Measurements from ENCODE around the gene PRLR. TPM values are rescaled to one million over a fixed set of nuclear protein-coding genes. Genes with fewer than 3 reads are reported as not detected.
"Not testable (repeated sequence)": the region's sequence is repeated elsewhere in the genome, so short reads cannot be mapped to it uniquely, and the experiment has no call there.

PRLR gene
- total RNA-seq, 2 experiments from 2014 or later, result 0.14 TPM; not detected in 1

DNA sequence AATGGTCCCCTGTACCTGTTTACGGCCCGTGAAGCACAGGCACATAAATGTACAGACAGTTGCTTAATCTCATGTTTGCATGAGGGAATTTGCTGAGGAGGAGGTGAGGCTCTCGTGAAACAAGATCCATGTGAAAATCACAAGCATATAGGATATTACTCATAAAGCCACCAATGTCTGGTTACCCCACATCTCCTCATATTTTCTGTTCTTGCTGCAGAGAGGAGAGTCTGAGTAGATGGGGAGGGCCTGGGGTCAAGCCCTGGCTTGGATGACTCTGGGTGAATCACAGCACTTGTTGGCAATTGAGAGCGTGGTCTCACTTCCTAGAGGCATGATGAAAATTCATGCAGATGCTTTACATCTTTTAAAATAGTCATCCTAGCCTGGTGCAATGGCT, 183.5 kb downstream of the PRLR start:
- no peaks in the 10 kb centered on the region for H3K4me1 Mint-ChIP-seq
- H3K4me3 Mint-ChIP-seq, result no peak overlapping the region
- H3K27ac Mint-ChIP-seq, result no peak overlapping the region
- H3K27me3 Mint-ChIP-seq, result peaks cover 22% of the 10 kb centered on the region
- H3K36me3 Mint-ChIP-seq, result no peaks in the 10 kb centered on the region
- DNase-seq (no peak), ATAC-seq (no peak)
- H3K9me3 Mint-ChIP-seq (ENCODE audit: low read depth), result no peaks in the 10 kb centered on the region
- CTCF ChIA-PET, result no interaction called here

DNA sequence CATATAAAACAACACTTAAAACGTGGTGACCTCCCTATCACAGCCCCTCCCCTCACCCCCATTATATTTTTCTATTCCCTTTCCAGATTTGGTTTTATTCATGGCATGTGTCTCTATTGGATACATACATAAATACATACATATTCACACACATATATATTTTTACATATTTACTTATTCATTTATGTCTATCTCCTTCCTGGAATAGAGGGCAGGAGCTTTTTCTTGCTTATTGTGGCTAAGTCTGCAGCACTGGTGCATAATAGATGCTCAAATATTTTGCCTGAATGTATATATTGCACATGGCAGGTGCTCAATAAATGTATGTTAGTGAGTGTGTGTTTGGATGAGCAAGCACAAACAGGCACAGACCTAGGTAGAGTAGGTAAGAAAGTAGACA, 185.0 kb downstream of the PRLR start:
- H3K27ac Mint-ChIP-seq, result no peak overlapping the region
- CTCF ChIA-PET, result no interaction called here
- H3K4me1 Mint-ChIP-seq, result no peaks in the 10 kb centered on the region
- no peaks in the 10 kb centered on the region for H3K36me3 Mint-ChIP-seq
- H3K4me3 Mint-ChIP-seq, result no peak overlapping the region
- no peak for ATAC-seq
- H3K27me3 Mint-ChIP-seq, result peaks cover 20% of the 10 kb centered on the region
- DNase-seq, result no peak
- no peaks in the 10 kb centered on the region for H3K9me3 Mint-ChIP-seq (ENCODE audit: low read depth)

DNA sequence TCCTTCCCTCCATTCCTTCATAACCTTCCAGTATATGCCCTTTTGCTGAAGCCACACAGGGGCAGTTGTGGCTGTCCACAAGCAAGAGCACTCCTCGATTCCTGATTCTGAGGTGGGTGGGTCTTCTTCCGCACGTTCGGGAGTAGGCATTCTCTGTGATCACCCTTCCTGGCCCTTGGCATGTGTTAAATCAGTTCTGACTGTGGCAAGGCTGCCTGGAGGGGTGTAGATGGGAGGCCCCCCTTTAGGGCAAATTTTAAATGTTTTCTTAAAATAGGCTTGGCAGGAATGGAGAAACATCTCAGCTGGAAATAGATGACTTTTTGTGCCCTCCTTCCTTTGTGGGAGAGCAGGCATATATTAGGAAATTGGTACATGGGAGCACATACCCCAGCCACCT, 185.6 kb downstream of the PRLR start:
- no peak overlapping the region for H3K4me3 Mint-ChIP-seq
- ATAC-seq, result no peak
- H3K9me3 Mint-ChIP-seq (ENCODE audit: low read depth), result no peaks in the 10 kb centered on the region
- H3K27ac Mint-ChIP-seq, result no peak overlapping the region
- no peaks in the 10 kb centered on the region for H3K4me1 Mint-ChIP-seq
- no peak for DNase-seq
- H3K27me3 Mint-ChIP-seq, result peaks cover 23% of the 10 kb centered on the region
- CTCF ChIA-PET, result no interaction called here
- H3K36me3 Mint-ChIP-seq, result no peaks in the 10 kb centered on the region

DNA sequence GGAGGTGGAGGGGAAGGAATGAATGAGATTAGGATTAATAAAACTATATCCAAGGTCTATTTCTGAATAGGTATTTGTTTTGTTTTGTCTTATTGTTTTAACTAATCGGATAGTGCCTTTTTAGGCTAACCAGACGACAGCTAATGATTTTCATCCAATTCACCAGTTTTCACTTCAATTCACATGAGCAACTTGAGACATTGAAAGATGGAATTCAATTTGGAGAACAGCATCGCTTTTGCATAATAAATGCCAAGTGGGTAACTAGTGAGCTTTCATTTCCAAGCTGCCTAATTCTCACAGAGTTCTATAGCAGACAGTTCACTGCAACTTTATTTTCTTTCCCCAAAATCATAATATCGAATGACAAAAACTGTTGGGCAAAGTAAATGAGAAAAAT, 187.5 kb downstream of the PRLR start:
- ATAC-seq (no peak), DNase-seq (no peak)
- CTCF ChIA-PET, result no interaction called here

DNA sequence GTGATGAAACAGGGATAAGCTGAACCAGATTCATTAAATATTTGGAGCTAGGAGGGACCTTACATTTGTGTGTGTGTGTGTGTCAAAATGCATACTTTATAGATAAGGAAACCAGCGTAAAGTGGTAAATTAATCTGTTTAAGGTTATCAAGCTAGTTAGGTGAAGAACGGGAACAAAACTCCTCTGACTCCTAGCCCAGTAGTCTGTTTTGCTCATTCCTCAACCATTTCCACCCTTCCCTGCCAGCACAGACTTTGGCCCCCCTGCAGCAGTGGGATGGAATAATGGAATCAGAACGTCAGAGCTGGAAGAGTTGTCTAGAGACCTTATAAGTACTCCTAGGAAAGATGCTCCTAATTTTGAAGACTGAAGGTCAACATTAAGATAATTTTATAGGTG, 189.0 kb downstream of the PRLR start:
- no peak for DNase-seq

More for the DNA sequence above, 187.5 kb downstream of the PRLR start:
- Mint-ChIP-seq H3K4me1 (no peaks in the 10 kb centered on the region), H3K27ac (no peak overlapping the region), H3K36me3 (no peaks in the 10 kb centered on the region), H3K4me3 (no peak overlapping the region), H3K9me3 (ENCODE audit: low read depth) (no peaks in the 10 kb centered on the region), H3K27me3 (peaks cover 28% of the 10 kb centered on the region)

DNA sequence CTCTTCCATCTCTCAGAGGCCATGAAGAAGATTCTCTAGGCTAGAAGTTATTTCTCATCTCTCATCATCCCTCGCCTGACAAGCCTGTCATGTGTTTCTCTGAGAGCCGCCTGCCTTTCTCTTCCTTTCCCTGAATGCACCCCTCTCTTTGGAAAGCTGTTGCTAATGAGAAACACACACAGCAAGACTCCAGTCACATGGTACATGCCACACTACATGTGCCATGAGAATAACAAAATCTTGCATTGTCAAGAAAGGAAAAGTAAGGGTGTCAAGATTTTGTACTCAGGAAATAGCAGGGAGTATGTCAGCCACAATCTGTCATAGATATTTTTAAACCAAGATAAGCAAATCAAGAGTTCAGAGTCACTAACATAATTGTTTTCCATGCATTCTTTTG, 191.4 kb downstream of the PRLR start:
- Mint-ChIP-seq H3K4me3 (no peak overlapping the region), H3K36me3 (no peaks in the 10 kb centered on the region), H3K9me3 (ENCODE audit: low read depth) (no peaks in the 10 kb centered on the region), H3K27me3 (peaks cover 43% of the 10 kb centered on the region), H3K27ac (no peak overlapping the region), H3K4me1 (no peaks in the 10 kb centered on the region)
- CTCF ChIA-PET, result no interaction called here
- ATAC-seq (no peak), DNase-seq (no peak)

More for the DNA sequence above, 189.0 kb downstream of the PRLR start:
- no peak overlapping the region for H3K4me3 Mint-ChIP-seq
- no peak for ATAC-seq
- H3K27ac Mint-ChIP-seq, result no peak overlapping the region
- no peaks in the 10 kb centered on the region for H3K4me1 Mint-ChIP-seq
- no peaks in the 10 kb centered on the region for H3K9me3 Mint-ChIP-seq (ENCODE audit: low read depth)
- CTCF ChIA-PET, result interaction anchor here (0.7 kb wide), 1 partner anchor 37 kb away, joined by 4 read pairs; no protein-coding TSS in a partner anchor
- no peaks in the 10 kb centered on the region for H3K36me3 Mint-ChIP-seq
- H3K27me3 Mint-ChIP-seq, result peaks cover 34% of the 10 kb centered on the region

DNA sequence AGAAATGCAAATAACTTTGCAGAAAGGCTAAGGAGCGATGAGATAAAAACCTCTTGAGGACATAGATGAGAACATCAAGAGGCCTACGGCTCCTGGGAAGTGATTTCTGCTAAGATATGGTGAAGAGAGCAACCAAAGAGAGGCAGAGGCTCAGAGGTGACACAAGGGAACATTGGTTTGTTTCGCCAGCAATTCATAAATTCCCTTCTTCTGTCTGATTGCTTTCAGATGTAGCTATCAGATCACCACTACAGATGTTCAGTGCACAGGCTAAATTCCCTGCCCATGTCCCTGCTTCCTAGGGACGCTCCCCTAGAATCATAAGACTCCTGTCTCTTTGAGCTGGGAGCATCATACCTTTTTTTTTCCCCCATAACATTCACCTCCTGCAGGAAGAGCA, 193.8 kb downstream of the PRLR start:
- no peaks in the 10 kb centered on the region for H3K9me3 Mint-ChIP-seq (ENCODE audit: low read depth)
- H3K27ac Mint-ChIP-seq, result no peak overlapping the region
- no peaks in the 10 kb centered on the region for H3K4me1 Mint-ChIP-seq
- no peak overlapping the region for H3K4me3 Mint-ChIP-seq
- no peaks in the 10 kb centered on the region for H3K36me3 Mint-ChIP-seq
- CTCF ChIA-PET, result no interaction called here
- no peak for ATAC-seq
- peaks cover 45% of the 10 kb centered on the region for H3K27me3 Mint-ChIP-seq
- DNase-seq, result no peak

DNA sequence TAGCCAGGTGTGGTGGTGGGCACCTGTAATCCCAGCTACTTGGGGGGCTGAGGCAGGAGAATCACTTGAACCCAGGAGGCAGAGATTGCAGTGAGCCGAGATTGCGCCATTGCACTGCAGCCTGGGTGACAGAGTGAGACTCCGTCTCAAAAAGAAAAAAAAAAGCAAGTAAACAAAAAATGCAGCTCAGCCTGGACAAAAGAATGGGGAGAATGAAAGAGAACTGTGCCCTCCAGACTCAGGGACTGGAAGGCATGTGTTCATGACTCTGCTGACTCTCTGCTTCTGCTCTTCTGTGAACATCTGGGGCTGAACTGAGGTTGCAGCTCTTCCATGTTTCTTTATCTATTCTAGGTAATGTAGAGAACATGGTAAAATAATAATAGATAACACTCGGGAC, 194.4 kb downstream of the PRLR start:
- H3K4me3 Mint-ChIP-seq; ATAC-seq; H3K4me1 Mint-ChIP-seq; H3K27ac Mint-ChIP-seq; H3K36me3 Mint-ChIP-seq; CTCF ChIA-PET; DNase-seq; H3K9me3 Mint-ChIP-seq (ENCODE audit: low read depth): not testable (repeated sequence)
- H3K27me3 Mint-ChIP-seq, result peaks cover 44% of the 10 kb centered on the region

DNA sequence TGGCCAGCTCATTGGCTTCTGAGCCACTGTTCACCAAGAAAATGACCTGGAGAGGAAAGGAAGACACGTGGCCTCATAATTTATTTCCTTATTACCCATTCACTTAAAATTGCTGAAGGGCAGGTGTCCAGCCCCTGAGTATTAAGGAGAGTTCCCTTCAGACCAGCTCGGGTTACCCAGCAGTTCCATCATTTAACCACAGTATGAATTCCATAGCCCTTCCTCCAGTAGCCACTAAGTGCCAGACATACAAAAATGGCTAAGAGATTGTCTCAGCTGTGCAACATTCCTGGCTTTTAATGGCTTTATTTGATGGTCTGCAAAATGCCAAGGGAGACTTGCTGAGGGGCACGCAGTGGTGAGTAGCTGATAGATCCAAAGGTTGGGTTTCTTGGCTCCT, 195.0 kb downstream of the PRLR start:
- ATAC-seq (no peak), DNase-seq (no peak)
- Mint-ChIP-seq H3K9me3 (ENCODE audit: low read depth) (no peaks in the 10 kb centered on the region), H3K27ac (no peak overlapping the region), H3K4me3 (no peak overlapping the region), H3K27me3 (peaks cover 43% of the 10 kb centered on the region), H3K4me1 (no peaks in the 10 kb centered on the region), H3K36me3 (no peaks in the 10 kb centered on the region)
- CTCF ChIA-PET, result no interaction called here

DNA sequence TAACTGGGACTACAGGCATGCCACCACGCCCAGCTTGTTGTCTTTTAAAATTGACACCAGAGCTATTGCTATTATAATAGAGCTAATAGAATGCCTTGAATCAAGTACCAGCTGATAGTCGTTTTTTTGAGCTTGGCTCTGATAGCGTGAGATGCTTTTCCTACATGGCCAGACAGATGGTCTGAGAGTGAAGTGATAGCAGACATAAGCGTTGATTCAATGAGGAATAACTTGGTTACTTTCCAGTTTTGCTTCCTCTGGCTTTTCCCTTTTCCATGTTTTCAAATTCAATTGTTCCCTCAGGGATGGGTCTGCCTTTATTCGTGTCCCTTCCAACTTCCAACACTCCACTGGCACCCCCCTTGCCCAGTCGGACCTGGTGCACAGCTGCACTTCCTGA, 197.9 kb downstream of the PRLR start:
- no peaks in the 10 kb centered on the region for H3K4me1 Mint-ChIP-seq
- H3K27me3 Mint-ChIP-seq, result peaks cover 36% of the 10 kb centered on the region
- H3K9me3 Mint-ChIP-seq (ENCODE audit: low read depth), result no peaks in the 10 kb centered on the region
- no peak for DNase-seq
- ATAC-seq, result no peak
- H3K4me3 Mint-ChIP-seq, result no peak overlapping the region
- CTCF ChIA-PET, result no interaction called here
- H3K27ac Mint-ChIP-seq, result no peak overlapping the region
- H3K36me3 Mint-ChIP-seq, result no peaks in the 10 kb centered on the region

DNA sequence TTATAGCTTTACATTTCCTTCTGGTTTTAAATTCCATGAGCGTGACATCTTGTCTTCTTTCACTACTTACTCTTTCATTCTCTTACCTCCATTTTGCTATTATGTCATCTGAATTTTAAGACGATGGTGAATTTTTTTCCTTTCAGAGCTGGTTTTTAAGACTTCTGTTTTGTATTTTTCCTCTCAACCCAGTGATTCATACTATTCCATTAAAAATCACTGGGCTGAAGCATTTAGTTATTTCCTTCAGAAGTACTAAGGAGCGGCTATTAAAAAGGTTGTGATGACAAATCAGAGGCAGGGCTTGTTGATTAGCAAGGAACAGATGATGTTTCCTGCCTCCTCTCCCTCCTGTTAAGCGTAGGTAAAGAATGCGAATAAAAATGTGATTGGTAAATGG, 199.0 kb downstream of the PRLR start:
- Mint-ChIP-seq H3K27ac (no peak overlapping the region), H3K27me3 (peaks cover 37% of the 10 kb centered on the region), H3K4me3 (no peak overlapping the region), H3K36me3 (no peaks in the 10 kb centered on the region), H3K9me3 (ENCODE audit: low read depth) (no peaks in the 10 kb centered on the region), H3K4me1 (no peaks in the 10 kb centered on the region)
- CTCF ChIA-PET, result interaction anchor here (0.9 kb wide), 1 partner anchor 151 kb away, joined by 3 read pairs; no protein-coding TSS in a partner anchor
- DNase-seq (no peak), ATAC-seq (no peak)

DNA sequence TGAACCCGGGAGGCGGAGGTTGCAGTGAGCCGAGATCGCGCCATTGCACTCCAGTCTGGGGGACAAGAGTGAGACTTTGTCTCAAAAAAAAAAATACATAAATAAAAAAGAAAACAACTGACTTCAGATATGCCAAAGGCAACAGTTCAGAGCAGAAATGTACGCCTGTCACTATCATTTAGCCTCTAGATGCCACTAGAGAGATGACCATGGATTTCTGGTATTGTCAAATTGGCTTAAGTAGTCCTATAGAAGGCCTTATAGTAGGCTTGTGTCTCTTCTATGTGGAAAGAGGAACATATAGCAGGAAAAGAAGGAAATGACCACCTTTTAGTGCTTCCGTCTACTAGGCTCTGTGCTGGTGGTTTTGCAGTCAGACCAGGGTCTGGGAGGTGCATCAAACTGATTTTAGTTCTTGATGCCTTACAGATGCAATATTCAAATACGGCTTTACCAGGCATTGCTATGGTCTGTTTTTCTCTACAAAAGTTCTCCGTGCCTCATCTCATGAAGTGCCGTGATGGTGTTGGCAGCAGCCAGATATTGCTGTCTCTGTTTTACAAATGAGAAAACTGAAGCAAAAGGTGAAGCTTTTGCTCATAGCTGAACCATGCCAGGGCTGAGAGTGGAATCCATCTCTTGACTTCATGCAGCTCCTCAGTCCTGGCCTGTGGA, 199.7 kb downstream of the PRLR start:
- Mint-ChIP-seq H3K27me3 (peaks cover 33% of the 10 kb centered on the region), H3K4me1 (no peaks in the 10 kb centered on the region), H3K4me3 (no peak overlapping the region), H3K36me3 (no peaks in the 10 kb centered on the region), H3K9me3 (ENCODE audit: low read depth) (no peaks in the 10 kb centered on the region), H3K27ac (no peak overlapping the region)
- CTCF ChIA-PET, result no interaction called here
- DNase-seq (no peak), ATAC-seq (no peak)

DNA sequence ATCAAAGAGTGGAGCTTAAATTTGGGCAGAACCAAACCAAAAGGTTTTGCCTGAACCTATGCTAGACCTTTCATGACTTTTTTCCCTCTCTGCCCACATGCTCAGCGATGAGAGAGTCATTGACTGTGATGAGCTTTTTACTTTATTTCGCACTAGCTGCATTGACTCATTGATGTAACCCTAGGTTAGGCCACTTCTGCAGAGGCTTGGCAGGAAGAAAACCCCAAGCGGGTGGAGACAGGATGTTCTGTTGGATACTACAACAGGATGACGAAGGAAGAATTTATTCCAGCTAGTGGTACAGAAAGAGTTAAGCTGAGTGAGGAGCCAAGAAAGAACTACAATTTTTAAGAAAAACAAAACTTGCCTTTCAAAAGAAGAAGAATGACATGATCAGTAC, 201.0 kb downstream of the PRLR start:
- no peak for ATAC-seq
- Mint-ChIP-seq H3K9me3 (ENCODE audit: low read depth) (no peaks in the 10 kb centered on the region), H3K27me3 (peaks cover 29% of the 10 kb centered on the region), H3K4me1 (no peaks in the 10 kb centered on the region), H3K27ac (no peak overlapping the region), H3K4me3 (no peak overlapping the region), H3K36me3 (no peaks in the 10 kb centered on the region)
- DNase-seq, result no peak
- CTCF ChIA-PET, result no interaction called here

DNA sequence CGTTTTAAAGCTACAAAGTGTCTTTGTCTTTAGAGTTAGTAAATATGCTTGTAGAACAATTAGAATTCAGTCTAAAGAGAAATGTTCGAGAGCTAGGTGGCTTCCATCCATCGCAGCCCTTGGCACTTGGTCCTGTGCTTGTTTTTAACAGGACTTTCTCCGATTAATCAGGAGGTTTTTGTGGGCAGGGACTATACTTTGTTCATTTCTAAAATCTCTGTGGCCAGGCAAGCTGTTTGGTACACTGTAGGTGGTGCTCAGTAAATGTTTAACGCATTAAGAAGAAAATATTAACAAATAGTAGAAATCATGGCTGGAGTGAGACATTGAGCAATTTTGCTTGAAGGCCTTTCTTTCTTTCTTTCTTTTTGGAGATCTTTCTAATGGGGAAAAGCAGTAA, 203.3 kb downstream of the PRLR start:
- DNase-seq (no peak), ATAC-seq (no peak)
- H3K9me3 Mint-ChIP-seq (ENCODE audit: low read depth), result no peaks in the 10 kb centered on the region
- H3K4me1 Mint-ChIP-seq, result no peaks in the 10 kb centered on the region
- no peaks in the 10 kb centered on the region for H3K36me3 Mint-ChIP-seq
- H3K27me3 Mint-ChIP-seq, result peaks cover 22% of the 10 kb centered on the region
- H3K27ac Mint-ChIP-seq, result no peak overlapping the region
- H3K4me3 Mint-ChIP-seq, result no peak overlapping the region
- CTCF ChIA-PET, result interaction anchor here (1.4 kb wide), 1 partner anchor 24 kb away, joined by 4 read pairs; no protein-coding TSS in a partner anchor

Measured in activated CD8-positive, alpha-beta memory T cell treated with anti-CD3 and anti-CD28 coated beads, Interleukin-2, amount 10 ng/mL, durations not matched to agents 7 days and 5 days (primary cell).